Gastroesophageal sphincter (tissue), 3 donors: ENCODE data around the gene GTF3C4.

ENCODE experiments used
- CTCF ChIP-seq, 4 experiments: fragments of 200-600 bp in 2 of 4; fragments of 450-650 bp in 2 of 4; sonication (generic) in 1 of 4; IDR thresholded peaks; one replicate each; pipeline ENCODE4 v1.5.1; 2017 to 2019; ENCODE audit warnings: antibody characterized with exemption in 4 of 4, mild to moderate bottlenecking in 2 of 4, moderate library complexity in 2 of 4
- POLR2A ChIP-seq, 2 donors: fragments of 450-650 bp; IDR thresholded peaks; one replicate each; pipeline ENCODE4 v1.6.1; 2017; ENCODE audit warnings: antibody characterized with exemption in 2 of 2, mild to moderate bottlenecking in 2 of 2, moderate library complexity in 1 of 2
- POLR2AphosphoS5 ChIP-seq: sonication (generic); formaldehyde crosslinking; IDR thresholded peaks from one replicate; pipeline ENCODE4 v1.6.1; 2017; ENCODE audit warnings: antibody characterized with exemption

- TF ChIP-seq CTCF (IDR thresholded peaks at IDR 0.05), result no peak
- no peak for TF ChIP-seq POLR2A (IDR thresholded peaks at IDR 0.05)
- no peak for TF ChIP-seq POLR2AphosphoS5
Measured at GRCh38 chr9:132648685-132649084, 21.6 kb upstream of the GTF3C4 start.
